ENCODE measurements around the gene TGM2.

- TF ChIP-seq CTCF (IDR thresholded peaks at IDR 0.05) (no peak), EZH2 (IDR thresholded peaks at IDR 0.05; ENCODE audit: borderline replicate concordance, insufficient read depth, low read depth, low read length, poor library complexity, severe bottlenecking) (no peak)
Measured at GRCh38 chr20:38180781-38181180, 15.7 kb upstream of the TGM2 start.
